Large intestine (tissue), 3 donors: Measurements from ENCODE around the gene NKD2. TPM values are rescaled to one million over a fixed set of nuclear protein-coding genes. Genes with fewer than 3 reads are reported as not detected.
"Not testable (repeated sequence)": the region's sequence is repeated elsewhere in the genome, so short reads cannot be mapped to it uniquely, and the experiment has no call there.

Source experiments
- DNase-seq, 2 donors: peaks; one replicate each; pipeline versions ENCODE4 v3.0.0 to v3.0.0-alpha.2; 2013
- H3K27ac ChIP-seq: one replicate; pipeline ENCODE4 v1.5.1; 2013; ENCODE audit warnings: low read length
- H3K27me3 ChIP-seq: 2 replicates; pipeline ENCODE4 v1.6.1; 2013; ENCODE audit warnings: low read length; ENCODE audit not compliant: control insufficient read depth, insufficient read depth
- H3K36me3 ChIP-seq: 2 replicates; pipeline ENCODE4 v1.6.1; 2013; ENCODE audit warnings: low read length; ENCODE audit not compliant: control insufficient read depth, insufficient read depth
- H3K4me1 ChIP-seq: one replicate; pipeline ENCODE4 v1.6.1; 2013; ENCODE audit warnings: low read length; ENCODE audit not compliant: control insufficient read depth, insufficient read depth
- H3K4me3 ChIP-seq: one replicate; pipeline ENCODE4 v1.5.1; 2013; ENCODE audit warnings: low read length
- H3K9me3 ChIP-seq: one replicate; pipeline ENCODE4 v1.6.1; 2013; ENCODE audit warnings: mild to moderate bottlenecking, low read depth, low read length, moderate library complexity; ENCODE audit not compliant: control insufficient read depth
- WGBS: methylation state at CpG from one replicate; pipeline ENCODE4 v1.1.5; 2013; ENCODE audit warnings: low lambda C conversion rate; ENCODE audit not compliant: insufficient coverage; 5-methylcytosine and 5-hydroxymethylcytosine counted together
- polyA plus RNA-seq: library from polyadenylated mRNA; unstranded; fragments of 120-200 nt; gene quantifications from one replicate; pipeline ENCODE4 v1.2.1, GENCODE V29; 2013

Gene NKD2
- polyA plus RNA-seq, 1 donor = 15.2 TPM

DNA sequence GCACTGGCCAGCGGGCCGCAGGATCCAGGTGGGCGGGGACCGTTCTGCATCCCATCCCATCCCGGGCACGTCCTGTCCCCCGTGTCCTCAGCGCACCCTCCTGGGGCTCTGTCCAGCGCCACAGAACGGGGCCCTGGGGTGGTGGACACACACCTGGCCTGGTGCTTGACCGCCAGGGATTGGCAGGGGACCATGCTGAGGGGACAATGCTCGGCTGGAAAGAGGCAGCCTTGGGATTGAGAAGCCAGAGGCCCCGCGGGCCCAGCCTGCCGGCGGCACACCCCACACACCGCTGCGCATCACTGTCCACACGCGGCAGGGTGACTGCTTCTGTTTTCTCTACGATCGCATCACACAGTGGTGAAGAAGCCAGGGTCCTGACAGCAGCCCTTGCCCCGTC, 70.2 kb downstream of the NKD2 start:
- H3K4me1 ChIP-seq = no peaks in the 10 kb centered on the region
- no CpG with 5 or more reads among the region's 23 CpGs for WGBS

DNA sequence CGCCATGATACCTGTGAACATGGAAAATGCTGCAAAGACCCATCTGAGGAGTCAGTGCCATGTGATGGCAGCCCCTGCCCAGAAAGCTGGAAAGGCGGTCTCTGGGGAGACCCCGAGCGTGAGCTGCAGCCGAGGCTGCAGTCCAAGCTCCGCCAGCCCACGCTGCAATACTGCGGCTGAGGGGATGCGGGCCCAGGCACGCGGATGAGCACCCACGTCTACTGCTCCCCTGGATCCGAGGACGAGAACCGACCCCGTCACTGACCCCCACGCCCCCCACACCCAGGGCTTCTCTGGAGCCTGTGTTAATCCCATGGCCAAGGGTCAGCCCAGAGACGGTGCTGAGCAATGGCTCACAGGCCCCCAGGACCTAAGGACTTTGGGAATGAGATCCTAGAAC, 70.9 kb downstream of the NKD2 start:
- DNase-seq = no peak
- WGBS = no CpG with 5 or more reads among the region's 18 CpGs
- Histone ChIP-seq H3K4me3 (no peak overlapping the region), H3K4me1 (no peaks in the 10 kb centered on the region), H3K27me3 (no peaks in the 10 kb centered on the region), H3K36me3 (peaks cover 82% of the 10 kb centered on the region), H3K9me3 (no peaks in the 10 kb centered on the region), H3K27ac (no peak overlapping the region)

More for the DNA sequence above, 70.2 kb downstream of the NKD2 start:
- no peak for DNase-seq
- H3K27ac ChIP-seq = no peak overlapping the region
- H3K4me3 ChIP-seq = no peak overlapping the region
- H3K27me3 ChIP-seq = no peaks in the 10 kb centered on the region
- no peaks in the 10 kb centered on the region for H3K9me3 ChIP-seq
- H3K36me3 ChIP-seq = peaks cover 82% of the 10 kb centered on the region

- Histone ChIP-seq H3K27me3 (no peaks in the 10 kb centered on the region), H3K9me3 (no peaks in the 10 kb centered on the region), H3K36me3 (peaks cover 82% of the 10 kb centered on the region), H3K4me1 (no peaks in the 10 kb centered on the region), H3K27ac (no peak overlapping the region), H3K4me3 (no peak overlapping the region)
- WGBS = no CpG with 5 or more reads among the region's 35 CpGs
- no peak for DNase-seq
Measured at GRCh38 chr5:1079961-1080360, 71.4 kb downstream of the NKD2 start.

DNA sequence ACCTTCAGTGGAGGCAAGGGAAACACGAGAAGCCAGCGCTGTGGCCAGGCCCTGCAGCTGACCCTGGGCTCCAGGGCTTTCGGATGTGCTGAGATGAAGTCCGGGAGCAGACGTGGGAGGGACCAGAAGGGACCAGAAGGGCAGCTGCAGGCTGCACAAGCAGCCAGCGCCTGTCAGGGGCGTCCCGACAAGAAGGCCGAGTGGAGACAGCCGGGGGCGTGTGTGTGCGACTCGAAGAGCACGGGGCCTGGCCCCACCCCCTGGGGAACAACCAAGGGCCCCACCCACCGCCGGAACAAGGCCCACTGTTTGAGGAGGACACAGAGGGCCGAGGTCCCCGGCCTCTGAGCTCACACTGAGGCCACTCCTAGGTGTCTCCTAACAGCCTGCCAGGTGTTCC, 71.8 kb downstream of the NKD2 start:
- H3K9me3 ChIP-seq = no peaks in the 10 kb centered on the region
- H3K27ac ChIP-seq = no peak overlapping the region
- WGBS = no CpG with 5 or more reads among the region's 18 CpGs
- peaks cover 82% of the 10 kb centered on the region for H3K36me3 ChIP-seq
- no peak for DNase-seq
- H3K4me3 ChIP-seq = no peak overlapping the region
- no peaks in the 10 kb centered on the region for H3K27me3 ChIP-seq
- no peaks in the 10 kb centered on the region for H3K4me1 ChIP-seq

- Histone ChIP-seq H3K36me3 (peaks cover 82% of the 10 kb centered on the region), H3K9me3 (no peaks in the 10 kb centered on the region), H3K27me3 (no peaks in the 10 kb centered on the region), H3K27ac (no peak overlapping the region), H3K4me1 (no peaks in the 10 kb centered on the region), H3K4me3 (no peak overlapping the region)
- 100% methylated on average over 1 of the region's 26 CpGs for WGBS
- DNase-seq = no peak
Measured at GRCh38 chr5:1081519-1081918, 72.9 kb downstream of the NKD2 start.

- H3K9me3 ChIP-seq, H3K4me1 ChIP-seq, H3K27me3 ChIP-seq, DNase-seq, H3K4me3 ChIP-seq, H3K27ac ChIP-seq: not testable (repeated sequence)
- H3K36me3 ChIP-seq = peaks cover 82% of the 10 kb centered on the region
- no CpG with 5 or more reads among the region's 15 CpGs for WGBS
Measured at GRCh38 chr5:1083026-1083425, 74.4 kb downstream of the NKD2 start.

- Histone ChIP-seq H3K27me3 (no peaks in the 10 kb centered on the region), H3K27ac (no peak overlapping the region), H3K4me1 (peaks cover 8% of the 10 kb centered on the region), H3K36me3 (peaks cover 84% of the 10 kb centered on the region), H3K9me3 (no peaks in the 10 kb centered on the region), H3K4me3 (no peak overlapping the region)
- WGBS = 100% methylated on average over 1 of the region's 57 CpGs
- no peak for DNase-seq
Measured at GRCh38 chr5:1083823-1084605, 75.4 kb downstream of the NKD2 start.

GRCh38 chr5:1085391-1085790, 76.8 kb downstream of the NKD2 start:
- no peak for DNase-seq
- H3K27me3 ChIP-seq = no peaks in the 10 kb centered on the region
- H3K27ac ChIP-seq = no peak overlapping the region
- peaks cover 75% of the 10 kb centered on the region for H3K36me3 ChIP-seq
- H3K9me3 ChIP-seq = no peaks in the 10 kb centered on the region
- H3K4me3 ChIP-seq = no peak overlapping the region
- H3K4me1 ChIP-seq = peaks cover 21% of the 10 kb centered on the region
- WGBS = no CpG with 5 or more reads among the region's 39 CpGs

DNA sequence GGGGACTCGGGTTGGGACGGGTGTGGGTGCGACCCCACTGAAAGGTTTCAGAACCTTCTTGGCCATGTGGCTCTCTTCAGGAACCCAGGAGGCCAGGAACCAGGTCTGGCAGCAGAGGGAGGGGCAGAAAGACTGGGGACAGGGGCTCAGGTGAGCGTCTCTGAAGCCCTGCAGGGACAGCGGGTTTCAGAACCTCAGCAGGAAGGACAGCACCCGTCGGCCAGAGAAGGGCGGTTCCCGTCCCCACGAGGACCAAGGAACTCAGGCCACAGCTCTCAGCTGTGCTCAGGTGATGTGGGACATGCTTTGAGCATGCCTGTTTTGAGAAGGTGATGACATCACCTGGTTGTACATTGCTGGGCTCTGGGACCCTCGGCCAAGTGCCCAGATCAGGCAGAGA, 77.5 kb downstream of the NKD2 start:
- H3K4me3 ChIP-seq = no peak overlapping the region
- no peak overlapping the region for H3K27ac ChIP-seq
- WGBS = no CpG with 5 or more reads among the region's 11 CpGs
- peaks cover 75% of the 10 kb centered on the region for H3K36me3 ChIP-seq
- no peaks in the 10 kb centered on the region for H3K9me3 ChIP-seq
- no peaks in the 10 kb centered on the region for H3K27me3 ChIP-seq
- H3K4me1 ChIP-seq = peaks cover 26% of the 10 kb centered on the region
- no peak for DNase-seq

DNA sequence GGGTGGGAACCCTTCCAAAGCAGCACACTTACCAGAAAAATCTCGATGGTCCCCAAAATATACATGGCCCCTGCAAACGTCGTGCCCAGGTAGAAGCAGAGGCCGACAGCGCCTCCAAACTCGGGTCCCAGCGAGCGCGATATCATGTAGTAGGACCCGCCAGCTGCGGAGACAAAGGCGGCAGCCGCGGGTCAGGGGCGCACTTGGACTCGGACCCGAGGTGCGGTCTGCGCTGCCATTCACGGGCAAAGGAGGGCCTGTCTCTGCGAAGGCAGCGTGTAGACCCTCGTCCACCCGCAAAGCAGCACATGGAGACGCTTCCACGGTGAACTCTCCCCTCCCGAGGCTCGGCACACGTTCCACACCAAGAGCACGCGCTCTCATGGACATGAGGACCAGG, 78.3 kb downstream of the NKD2 start:
- H3K27me3 ChIP-seq = no peaks in the 10 kb centered on the region
- H3K4me1 ChIP-seq = peaks cover 26% of the 10 kb centered on the region
- H3K4me3 ChIP-seq = no peak overlapping the region
- no peak for DNase-seq
- peaks cover 76% of the 10 kb centered on the region for H3K36me3 ChIP-seq
- no peaks in the 10 kb centered on the region for H3K9me3 ChIP-seq
- no CpG with 5 or more reads among the region's 31 CpGs for WGBS
- no peak overlapping the region for H3K27ac ChIP-seq

GRCh38 chr5:1087428-1087827, 78.8 kb downstream of the NKD2 start:
- 100% methylated on average over 6 of the region's 25 CpGs for WGBS
- H3K9me3 ChIP-seq = no peaks in the 10 kb centered on the region
- no peak overlapping the region for H3K27ac ChIP-seq
- peaks cover 81% of the 10 kb centered on the region for H3K36me3 ChIP-seq
- DNase-seq = no peak
- H3K4me1 ChIP-seq = peaks cover 26% of the 10 kb centered on the region
- H3K27me3 ChIP-seq = no peaks in the 10 kb centered on the region
- H3K4me3 ChIP-seq = no peak overlapping the region
